Right atrium auricular region (tissue), 2 donors: ENCODE measurements around the gene SLCO4A1. TPM values are rescaled to one million over a fixed set of nuclear protein-coding genes. Genes with fewer than 3 reads are reported as not detected.

Source experiments
- DNase-seq: peaks from one replicate; pipeline ENCODE4 v3.0.0-alpha.2; 2019; ENCODE audit warnings: low spot score
- H3K27ac ChIP-seq, 2 donors: fragments of 200-600 bp; sonication (generic); 1 replicate in 1 of 2; 2 replicates in 1 of 2; pipeline ENCODE4 v1.5.1; 2016 to 2019
- H3K27me3 ChIP-seq, 2 donors: fragments of 200-600 bp; sonication (generic); one replicate each; pipeline versions ENCODE4 v1.5.1 to v1.6.0; 2017 to 2019
- H3K36me3 ChIP-seq: fragments of 200-600 bp; sonication (generic); one replicate; pipeline ENCODE4 v1.5.1; 2016
- H3K4me1 ChIP-seq, 2 donors: fragments of 200-600 bp; sonication (generic); one replicate each; pipeline versions ENCODE4 v1.5.1 to v1.6.0; 2017 to 2019
- H3K4me3 ChIP-seq, 2 donors: fragments of 200-600 bp; sonication (generic); 1 replicate in 1 of 2; 2 replicates in 1 of 2; pipeline ENCODE4 v1.5.1; 2017 to 2019; ENCODE audit warnings: mild to moderate bottlenecking in 1 of 2, moderate library complexity in 1 of 2
- H3K9me3 ChIP-seq, 2 donors: fragments of 200-600 bp; sonication (generic); one replicate each; pipeline ENCODE4 v1.5.1; 2019
- CTCF ChIP-seq, 2 donors: fragments of 200-600 bp; sonication (generic); IDR thresholded peaks; one replicate each; pipeline ENCODE4 v1.5.1; 2019; ENCODE audit warnings: antibody characterized with exemption in 2 of 2
- total RNA-seq, 2 donors: library from RNA; depleted of rRNA; stranded (reverse); fragments of >200 nt; gene quantifications; one replicate each; pipeline ENCODE4 v1.1.0, GENCODE V29; 2016

The SLCO4A1 gene
- total RNA-seq, 2 donors from 2014 or later = 13.4 to 19.8 TPM

GRCh38 chr20:62714799-62715198 is 72.5 kb downstream of the SLCO4A1 start:
- H3K27me3 ChIP-seq = peaks cover 0 to 13% of the 10 kb centered on the region in 2 donors

GRCh38 chr20:62715201-62715600 is 72.9 kb downstream of the SLCO4A1 start:
- DNase-seq = no peak
- no peak for TF ChIP-seq CTCF (IDR thresholded peaks at IDR 0.05)
- peaks cover 0 to 19% of the 10 kb centered on the region in 2 donors for H3K4me1 ChIP-seq
- no peak overlapping the region for H3K4me3 ChIP-seq
- H3K27ac ChIP-seq = no peak overlapping the region
- peaks cover 0 to 9% of the 10 kb centered on the region in 2 donors for H3K9me3 ChIP-seq
- H3K27me3 ChIP-seq = peaks cover 0 to 9% of the 10 kb centered on the region in 2 donors
- H3K36me3 ChIP-seq = no peaks in the 10 kb centered on the region

More at GRCh38 chr20:62714799-62715198, 72.5 kb downstream of the SLCO4A1 start:
- TF ChIP-seq CTCF (IDR thresholded peaks at IDR 0.05) = no peak
- Histone ChIP-seq H3K4me1 (peaks cover 0 to 19% of the 10 kb centered on the region in 2 donors), H3K36me3 (no peaks in the 10 kb centered on the region), H3K9me3 (peaks cover 0 to 6% of the 10 kb centered on the region in 2 donors), H3K4me3 (no peak overlapping the region), H3K27ac (no peak overlapping the region)
- DNase-seq = no peak

- no peak for DNase-seq
- Histone ChIP-seq H3K27ac (no peak overlapping the region), H3K4me3 (no peak overlapping the region), H3K4me1 (peaks cover 0 to 18% of the 10 kb centered on the region in 2 donors), H3K27me3 (no peaks in the 10 kb centered on the region), H3K9me3 (peaks cover 0 to 20% of the 10 kb centered on the region in 2 donors), H3K36me3 (no peaks in the 10 kb centered on the region)
- TF ChIP-seq CTCF (IDR thresholded peaks at IDR 0.05) = no peak
Observed at GRCh38 chr20:62716198-62716940, 74.1 kb downstream of the SLCO4A1 start.

GRCh38 chr20:62716941-62717310 is 74.6 kb downstream of the SLCO4A1 start:
- DNase-seq = no peak
- no peaks in the 10 kb centered on the region for H3K36me3 ChIP-seq
- no peak for TF ChIP-seq CTCF (IDR thresholded peaks at IDR 0.05)
- peaks cover 0 to 25% of the 10 kb centered on the region in 2 donors for H3K9me3 ChIP-seq
- no peaks in the 10 kb centered on the region for H3K27me3 ChIP-seq
- H3K4me1 ChIP-seq = peaks cover 0 to 14% of the 10 kb centered on the region in 2 donors
- H3K4me3 ChIP-seq = no peak overlapping the region
- H3K27ac ChIP-seq = no peak overlapping the region

- H3K27me3 ChIP-seq = no peaks in the 10 kb centered on the region
- H3K9me3 ChIP-seq = peaks cover 0 to 25% of the 10 kb centered on the region in 2 donors
- TF ChIP-seq CTCF (IDR thresholded peaks at IDR 0.05) = no peak
- peaks cover 0 to 8% of the 10 kb centered on the region in 2 donors for H3K4me1 ChIP-seq
- H3K4me3 ChIP-seq = no peak overlapping the region
- H3K27ac ChIP-seq = no peak overlapping the region
- H3K36me3 ChIP-seq = no peaks in the 10 kb centered on the region
- DNase-seq = no peak
Observed at GRCh38 chr20:62717933-62718332, 75.6 kb downstream of the SLCO4A1 start.
